Panc1 (cell line): Measurements from ENCODE around the gene CHN1. TPM values are rescaled to one million over a fixed set of nuclear protein-coding genes. Genes with fewer than 3 reads are reported as not detected.

ENCODE experiments used
- ATAC-seq: fragments of 200-7000 bp; cut with Tn5 transposase; 2 replicates; pipeline ENCODE4 v1.9.1; 2020; ENCODE audit warnings: mild to moderate bottlenecking, moderate library complexity
- BruUV-seq: library from RNA; stranded (reverse); fragments of 400-500 nt; replicated peaks from 2 replicates; lab custom pipeline; 2021; lab: Mats Ljungman, UMichigan
- CTCF ChIA-PET: fragments of 300-600 bp; sonication (Branson Sonifier 250); formaldehyde crosslinking; loops from one replicate; lab custom pipeline; 2022; ENCODE audit warnings: antibody characterized with exemption; lab: Charles Lee
- POLR2A ChIA-PET: fragments of 300-600 bp; sonication (Branson Sonifier 250); formaldehyde crosslinking; loops from one replicate; lab custom pipeline; 2022; ENCODE audit warnings: antibody characterized with exemption; lab: Charles Lee
- DNase-seq: peaks from one replicate; pipeline ENCODE4 v3.0.0-alpha.2; 2010; ENCODE audit warnings: low read depth, low spot score
- H3K27ac ChIP-seq: 2 replicates; pipeline ENCODE4 v1.5.1; 2011; ENCODE audit warnings: mild to moderate bottlenecking, low read length, inconsistent platforms
- H3K27me3 ChIP-seq: fragments of 200-500 bp; sonication (Bioruptor generic); 2 replicates; pipeline ENCODE4 v1.6.0; 2014; ENCODE audit warnings: low read length, inconsistent platforms; ENCODE audit not compliant: control insufficient read depth, insufficient read depth
- H3K36me3 ChIP-seq: fragments of 200-500 bp; sonication (Bioruptor generic); 2 replicates; pipeline ENCODE4 v1.5.1; 2014; ENCODE audit warnings: inconsistent platforms, mild to moderate bottlenecking, low read length, moderate library complexity; ENCODE audit not compliant: control insufficient read depth, insufficient read depth
- H3K4me1 ChIP-seq: 2 replicates; pipeline ENCODE4 v1.5.1; 2011; ENCODE audit warnings: inconsistent platforms, mild to moderate bottlenecking, low read length, moderate library complexity; ENCODE audit not compliant: control insufficient read depth, insufficient read depth
- H3K4me3 ChIP-seq, 2 experiments: 2 replicates each; pipeline ENCODE4 v1.5.1; 2011 to 2012; ENCODE audit warnings: low read depth in 2 of 2, low read length in 2 of 2, mild to moderate bottlenecking in 2 of 2, inconsistent platforms in 1 of 2, moderate library complexity in 1 of 2
- H3K9me3 ChIP-seq: fragments of 200-500 bp; sonication (Bioruptor generic); 2 replicates; pipeline ENCODE4 v1.5.1; 2014; ENCODE audit warnings: low read depth, mild to moderate bottlenecking, inconsistent platforms, low read length, moderate library complexity; ENCODE audit not compliant: control insufficient read depth, insufficient read depth
- POLR2AphosphoS5 ChIP-seq: IDR thresholded peaks from 2 replicates; pipeline ENCODE4 v1.6.1; 2012; ENCODE audit warnings: mild to moderate bottlenecking, low read depth, low read length, moderate library complexity
- SIN3A ChIP-seq: IDR thresholded peaks from 2 replicates; pipeline ENCODE4 v1.6.1; 2012; ENCODE audit warnings: low read depth, mild to moderate bottlenecking, low read length, moderate library complexity, borderline replicate concordance; ENCODE audit not compliant: insufficient read depth
- TCF7L2 ChIP-seq: IDR thresholded peaks from 2 replicates; pipeline ENCODE4 v1.6.1; 2011; ENCODE audit warnings: mild to moderate bottlenecking, low read depth, low read length, inconsistent platforms
- in situ Hi-C: cut with HindIII; loops from 2 replicates; pipeline ENCODE4 v1.10.0; 2016; ENCODE audit warnings: low sequenced_read_pairs, low pct_unique_long_range_greater_than_20kb
- intact Hi-C: fragments of 100-400 bp; cut with micrococcal nuclease; formaldehyde crosslinking; loops from one replicate; pipeline ENCODE4 v1.10.0; 2022; ENCODE audit not compliant: unreplicated experiment
- total RNA-seq: library from RNA; stranded (reverse); gene quantifications from one replicate; pipeline ENCODE4 v1.2.1, GENCODE V29; 2021; ENCODE audit not compliant: unreplicated experiment
- TF ChIP-seq, protein P1 (sequence below): fragments of 450-650 bp; IDR thresholded peaks from 2 replicates; pipeline ENCODE4 v1.5.1; 2017; ENCODE audit warnings: mild to moderate bottlenecking
- TF ChIP-seq, protein P2 (sequence below), 2 experiments: IDR thresholded peaks; 2 replicates each; pipeline ENCODE4 v1.6.1; 2011 to 2012; ENCODE audit warnings: low read depth in 2 of 2, control low read depth in 1 of 2, low read length in 1 of 2, mild to moderate bottlenecking in 1 of 2, moderate library complexity in 1 of 2; ENCODE audit not compliant: insufficient read depth in 1 of 2

Gene CHN1
- total RNA-seq, 1 experiment from 2014 or later = 20.8 TPM

DNA sequence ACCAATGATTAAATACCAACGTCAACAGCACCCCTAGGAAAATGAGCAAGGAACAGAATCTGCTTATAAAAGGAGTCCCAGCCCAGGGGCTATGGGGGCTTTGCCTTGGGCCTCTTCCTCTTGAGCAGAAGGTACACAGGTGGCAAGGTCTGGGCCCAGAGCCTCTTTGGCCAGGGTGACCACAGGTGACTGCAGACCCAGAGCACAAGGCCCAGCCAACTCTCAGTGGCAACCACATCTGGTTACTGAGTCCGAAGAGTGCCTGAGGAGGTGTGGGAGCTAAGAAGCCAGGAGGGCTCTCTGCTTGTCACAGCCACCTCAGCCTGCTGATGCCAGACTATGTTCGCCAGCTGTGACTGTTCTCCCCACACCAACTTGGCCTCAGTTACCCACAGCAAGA is 34.3 kb upstream of the CHN1 start:
- CTCF ChIA-PET = no interaction called here
- Histone ChIP-seq H3K4me1 (no peaks in the 10 kb centered on the region), H3K36me3 (no peaks in the 10 kb centered on the region), H3K27me3 (no peaks in the 10 kb centered on the region), H3K4me3 (no peak overlapping the region), H3K9me3 (no peaks in the 10 kb centered on the region), H3K27ac (no peak overlapping the region)
- no peak for TF ChIP-seq SIN3A
- TF ChIP-seq, protein P1, sequence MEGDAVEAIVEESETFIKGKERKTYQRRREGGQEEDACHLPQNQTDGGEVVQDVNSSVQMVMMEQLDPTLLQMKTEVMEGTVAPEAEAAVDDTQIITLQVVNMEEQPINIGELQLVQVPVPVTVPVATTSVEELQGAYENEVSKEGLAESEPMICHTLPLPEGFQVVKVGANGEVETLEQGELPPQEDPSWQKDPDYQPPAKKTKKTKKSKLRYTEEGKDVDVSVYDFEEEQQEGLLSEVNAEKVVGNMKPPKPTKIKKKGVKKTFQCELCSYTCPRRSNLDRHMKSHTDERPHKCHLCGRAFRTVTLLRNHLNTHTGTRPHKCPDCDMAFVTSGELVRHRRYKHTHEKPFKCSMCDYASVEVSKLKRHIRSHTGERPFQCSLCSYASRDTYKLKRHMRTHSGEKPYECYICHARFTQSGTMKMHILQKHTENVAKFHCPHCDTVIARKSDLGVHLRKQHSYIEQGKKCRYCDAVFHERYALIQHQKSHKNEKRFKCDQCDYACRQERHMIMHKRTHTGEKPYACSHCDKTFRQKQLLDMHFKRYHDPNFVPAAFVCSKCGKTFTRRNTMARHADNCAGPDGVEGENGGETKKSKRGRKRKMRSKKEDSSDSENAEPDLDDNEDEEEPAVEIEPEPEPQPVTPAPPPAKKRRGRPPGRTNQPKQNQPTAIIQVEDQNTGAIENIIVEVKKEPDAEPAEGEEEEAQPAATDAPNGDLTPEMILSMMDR = no peak
- TF ChIP-seq POLR2AphosphoS5 = no peak
- TF ChIP-seq TCF7L2 = no peak
- TF ChIP-seq, protein P2, sequence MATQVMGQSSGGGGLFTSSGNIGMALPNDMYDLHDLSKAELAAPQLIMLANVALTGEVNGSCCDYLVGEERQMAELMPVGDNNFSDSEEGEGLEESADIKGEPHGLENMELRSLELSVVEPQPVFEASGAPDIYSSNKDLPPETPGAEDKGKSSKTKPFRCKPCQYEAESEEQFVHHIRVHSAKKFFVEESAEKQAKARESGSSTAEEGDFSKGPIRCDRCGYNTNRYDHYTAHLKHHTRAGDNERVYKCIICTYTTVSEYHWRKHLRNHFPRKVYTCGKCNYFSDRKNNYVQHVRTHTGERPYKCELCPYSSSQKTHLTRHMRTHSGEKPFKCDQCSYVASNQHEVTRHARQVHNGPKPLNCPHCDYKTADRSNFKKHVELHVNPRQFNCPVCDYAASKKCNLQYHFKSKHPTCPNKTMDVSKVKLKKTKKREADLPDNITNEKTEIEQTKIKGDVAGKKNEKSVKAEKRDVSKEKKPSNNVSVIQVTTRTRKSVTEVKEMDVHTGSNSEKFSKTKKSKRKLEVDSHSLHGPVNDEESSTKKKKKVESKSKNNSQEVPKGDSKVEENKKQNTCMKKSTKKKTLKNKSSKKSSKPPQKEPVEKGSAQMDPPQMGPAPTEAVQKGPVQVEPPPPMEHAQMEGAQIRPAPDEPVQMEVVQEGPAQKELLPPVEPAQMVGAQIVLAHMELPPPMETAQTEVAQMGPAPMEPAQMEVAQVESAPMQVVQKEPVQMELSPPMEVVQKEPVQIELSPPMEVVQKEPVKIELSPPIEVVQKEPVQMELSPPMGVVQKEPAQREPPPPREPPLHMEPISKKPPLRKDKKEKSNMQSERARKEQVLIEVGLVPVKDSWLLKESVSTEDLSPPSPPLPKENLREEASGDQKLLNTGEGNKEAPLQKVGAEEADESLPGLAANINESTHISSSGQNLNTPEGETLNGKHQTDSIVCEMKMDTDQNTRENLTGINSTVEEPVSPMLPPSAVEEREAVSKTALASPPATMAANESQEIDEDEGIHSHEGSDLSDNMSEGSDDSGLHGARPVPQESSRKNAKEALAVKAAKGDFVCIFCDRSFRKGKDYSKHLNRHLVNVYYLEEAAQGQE (IDR thresholded peaks at IDR 0.05; ENCODE audit: insufficient read depth in 1 of 2, low read depth in 2 of 2, low read length in 1 of 2) = no peak
- in situ Hi-C loops = no loop called here
- POLR2A ChIA-PET = no interaction called here
- ATAC-seq = no peak
- intact Hi-C loops = loop anchor here (10.0 kb wide), 1 partner anchor 245 kb away; no protein-coding TSS in a partner anchor
- no peak for DNase-seq
- BruUV-seq = no TSS peak

DNA sequence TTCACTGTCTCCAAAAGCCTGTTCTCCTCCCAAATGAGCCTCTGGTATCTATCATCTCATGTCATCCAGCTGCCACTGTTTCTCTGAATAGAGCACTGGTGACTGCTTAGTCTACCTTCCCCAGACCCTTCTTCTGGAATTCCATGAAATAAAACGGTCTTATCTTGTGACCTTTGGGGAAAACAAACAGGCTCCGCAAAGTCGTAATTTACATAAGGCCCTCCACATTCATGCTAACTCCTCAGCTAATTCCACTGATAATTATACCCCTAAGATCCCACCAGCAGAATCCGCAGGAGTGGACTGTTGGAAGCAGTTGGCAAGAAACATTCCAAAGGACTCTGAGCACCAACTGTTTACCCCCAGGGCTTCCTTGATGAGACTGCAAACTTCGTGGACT is 33.9 kb upstream of the CHN1 start:
- Histone ChIP-seq H3K4me3 (no peak overlapping the region), H3K36me3 (no peaks in the 10 kb centered on the region), H3K27ac (no peak overlapping the region), H3K4me1 (no peaks in the 10 kb centered on the region), H3K27me3 (no peaks in the 10 kb centered on the region), H3K9me3 (no peaks in the 10 kb centered on the region)
- DNase-seq (no peak), ATAC-seq (no peak)
- intact Hi-C loops = loop anchor here (10.0 kb wide), 1 partner anchor 246 kb away; no protein-coding TSS in a partner anchor
- TF ChIP-seq SIN3A (no peak), TCF7L2 (no peak), POLR2AphosphoS5 (no peak)
- TF ChIP-seq, protein P2 (IDR thresholded peaks at IDR 0.05; ENCODE audit: insufficient read depth in 1 of 2, low read depth in 2 of 2, low read length in 1 of 2) = no peak
- TF ChIP-seq, protein P1 = no peak
- BruUV-seq = no TSS peak
- in situ Hi-C loops = no loop called here
- POLR2A ChIA-PET = interaction anchor here (0.7 to 1.0 kb wide), 2 partner anchors 47 to 127 kb away, joined by 3 to 16 read pairs; no protein-coding TSS in a partner anchor
- CTCF ChIA-PET = interaction anchor here (0.7 kb wide), 1 partner anchor 891 kb away, joined by 6 read pairs; no protein-coding TSS in a partner anchor
